22Rv1 (cell line): ENCODE measurements around the gene LTF.

Source experiments
- ZFX ChIP-seq: fragments of 450-650 bp; IDR thresholded peaks from 2 replicates; pipeline ENCODE4 v1.6.1; 2017; ENCODE audit warnings: antibody characterized with exemption, borderline replicate concordance
- TF ChIP-seq, protein P1 (sequence below): fragments of 450-650 bp; IDR thresholded peaks from 2 replicates; pipeline ENCODE4 v1.5.1; 2017; ENCODE audit warnings: mild to moderate bottlenecking

- TF ChIP-seq, protein P1, sequence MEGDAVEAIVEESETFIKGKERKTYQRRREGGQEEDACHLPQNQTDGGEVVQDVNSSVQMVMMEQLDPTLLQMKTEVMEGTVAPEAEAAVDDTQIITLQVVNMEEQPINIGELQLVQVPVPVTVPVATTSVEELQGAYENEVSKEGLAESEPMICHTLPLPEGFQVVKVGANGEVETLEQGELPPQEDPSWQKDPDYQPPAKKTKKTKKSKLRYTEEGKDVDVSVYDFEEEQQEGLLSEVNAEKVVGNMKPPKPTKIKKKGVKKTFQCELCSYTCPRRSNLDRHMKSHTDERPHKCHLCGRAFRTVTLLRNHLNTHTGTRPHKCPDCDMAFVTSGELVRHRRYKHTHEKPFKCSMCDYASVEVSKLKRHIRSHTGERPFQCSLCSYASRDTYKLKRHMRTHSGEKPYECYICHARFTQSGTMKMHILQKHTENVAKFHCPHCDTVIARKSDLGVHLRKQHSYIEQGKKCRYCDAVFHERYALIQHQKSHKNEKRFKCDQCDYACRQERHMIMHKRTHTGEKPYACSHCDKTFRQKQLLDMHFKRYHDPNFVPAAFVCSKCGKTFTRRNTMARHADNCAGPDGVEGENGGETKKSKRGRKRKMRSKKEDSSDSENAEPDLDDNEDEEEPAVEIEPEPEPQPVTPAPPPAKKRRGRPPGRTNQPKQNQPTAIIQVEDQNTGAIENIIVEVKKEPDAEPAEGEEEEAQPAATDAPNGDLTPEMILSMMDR = no peak
- TF ChIP-seq ZFX = no peak
These were observed 10.1 kb downstream of the LTF start for GRCh38 chr3:46454606-46455005.
